ENCODE data around the gene MAP3K6.

Gene MAP3K6

GRCh38 chr1:27363766-27364695 lies 2.7 kb downstream of the MAP3K6 start:
- Histone ChIP-seq H3K4me3 (no peak overlapping the region), H4K20me1 (no peaks in the 10 kb centered on the region), H3K36me3 (no peaks in the 10 kb centered on the region), H3K4me2 (peak overlapping the region; percentile 98), H3K4me1 (peaks cover 67% of the 10 kb centered on the region), H3K27ac (no peak overlapping the region), H3K9ac (0 out of 2 replicates have a peak overlapping the region, but pooled peaks have one; percentile 3), H3K9me3 (no peaks in the 10 kb centered on the region), H3K27me3 (peaks cover 10% of the 10 kb centered on the region; the same call in 1 of the 2 replicates)
- TF ChIP-seq Cebpa-rat (IDR thresholded peaks at IDR 0.05), result no peak

- Histone ChIP-seq H3K9me3 (no peaks in the 10 kb centered on the region), H3K27me3 (peaks cover 10% of the 10 kb centered on the region; the same call in 1 of the 2 replicates), H4K20me1 (no peaks in the 10 kb centered on the region), H3K27ac (no peak overlapping the region), H3K4me1 (peaks cover 61% of the 10 kb centered on the region), H3K9ac (no peak overlapping the region), H3K4me3 (no peak overlapping the region), H3K36me3 (no peaks in the 10 kb centered on the region), H3K4me2 (peak overlapping the region; percentile 95; the same call in 1 of the 2 replicates)
- no peak for TF ChIP-seq Cebpa-rat (IDR thresholded peaks at IDR 0.05)
These were observed 5.2 kb downstream of the MAP3K6 start for GRCh38 chr1:27361553-27361952.

- H3K4me1 ChIP-seq, result peaks cover 64% of the 10 kb centered on the region
- TF ChIP-seq Cebpa-rat (IDR thresholded peaks at IDR 0.05), result no peak
- H3K4me2 ChIP-seq, result peak overlapping the region; percentile 95
- H3K9me3 ChIP-seq, result no peaks in the 10 kb centered on the region
- peak overlapping the region; percentile 67; the same call in 1 of the 2 replicates for H3K9ac ChIP-seq
- no peaks in the 10 kb centered on the region for H3K36me3 ChIP-seq
- peaks cover 10% of the 10 kb centered on the region; the same call in 1 of the 2 replicates for H3K27me3 ChIP-seq
- H3K27ac ChIP-seq, result no peak overlapping the region
- peak overlapping the region; percentile 70 for H3K4me3 ChIP-seq
- no peaks in the 10 kb centered on the region for H4K20me1 ChIP-seq
These were observed 5.7 kb downstream of the MAP3K6 start for GRCh38 chr1:27361044-27361402.

- Histone ChIP-seq H4K20me1 (no peaks in the 10 kb centered on the region), H3K9ac (peak overlapping the region; percentile 67), H3K27ac (no peak overlapping the region), H3K27me3 (peaks cover 10% of the 10 kb centered on the region; the same call in 1 of the 2 replicates), H3K4me3 (peak overlapping the region; percentile 70), H3K4me2 (peak overlapping the region; percentile 95), H3K9me3 (no peaks in the 10 kb centered on the region), H3K4me1 (peaks cover 70% of the 10 kb centered on the region), H3K36me3 (peaks cover 6% of the 10 kb centered on the region; the same call in 1 of the 2 replicates)
- no peak for TF ChIP-seq Cebpa-rat (IDR thresholded peaks at IDR 0.05)
These were observed 6.4 kb downstream of the MAP3K6 start for GRCh38 chr1:27360159-27361043.

GRCh38 chr1:27359822-27360158 lies 7.0 kb downstream of the MAP3K6 start:
- peak overlapping the region; percentile 95 for H3K4me2 ChIP-seq
- H3K27ac ChIP-seq, result no peak overlapping the region
- H3K36me3 ChIP-seq, result peaks cover 9% of the 10 kb centered on the region; the same call in 1 of the 2 replicates
- no peak for TF ChIP-seq Cebpa-rat (IDR thresholded peaks at IDR 0.05)
- H3K4me1 ChIP-seq, result peaks cover 65% of the 10 kb centered on the region
- 0 out of 2 replicates have a peak overlapping the region, but pooled peaks have one; percentile 3 for H3K9ac ChIP-seq
- H3K4me3 ChIP-seq, result peak overlapping the region; percentile 70; the same call in 1 of the 2 replicates
- H4K20me1 ChIP-seq, result no peaks in the 10 kb centered on the region
- H3K9me3 ChIP-seq, result no peaks in the 10 kb centered on the region
- H3K27me3 ChIP-seq, result peaks cover 10% of the 10 kb centered on the region; the same call in 1 of the 2 replicates

GRCh38 chr1:27358928-27359313 lies 7.8 kb downstream of the MAP3K6 start:
- no peak overlapping the region for H3K9ac ChIP-seq
- no peak overlapping the region for H3K4me2 ChIP-seq
- no peaks in the 10 kb centered on the region for H4K20me1 ChIP-seq
- no peak overlapping the region for H3K27ac ChIP-seq
- no peaks in the 10 kb centered on the region for H3K9me3 ChIP-seq
- no peak overlapping the region for H3K4me3 ChIP-seq
- H3K36me3 ChIP-seq, result peaks cover 9% of the 10 kb centered on the region; the same call in 1 of the 2 replicates
- peaks cover 56% of the 10 kb centered on the region for H3K4me1 ChIP-seq
- no peak for TF ChIP-seq Cebpa-rat (IDR thresholded peaks at IDR 0.05)
- H3K27me3 ChIP-seq, result peaks cover 10% of the 10 kb centered on the region; the same call in 1 of the 2 replicates

GRCh38 chr1:27358038-27358927 lies 8.5 kb downstream of the MAP3K6 start:
- Histone ChIP-seq H3K27ac (no peak overlapping the region), H3K9me3 (no peaks in the 10 kb centered on the region), H3K4me2 (peak overlapping the region; percentile 94), H3K36me3 (peaks cover 12% of the 10 kb centered on the region), H3K9ac (no peak overlapping the region), H3K4me3 (no peak overlapping the region), H4K20me1 (no peaks in the 10 kb centered on the region), H3K4me1 (peaks cover 50% of the 10 kb centered on the region), H3K27me3 (peaks cover 10% of the 10 kb centered on the region; the same call in 1 of the 2 replicates)
- no peak for TF ChIP-seq Cebpa-rat (IDR thresholded peaks at IDR 0.05)

- no peaks in the 10 kb centered on the region for H3K9me3 ChIP-seq
- H3K36me3 ChIP-seq, result peaks cover 18% of the 10 kb centered on the region
- no peak for TF ChIP-seq Cebpa-rat (IDR thresholded peaks at IDR 0.05)
These were observed 9.3 kb downstream of the MAP3K6 start for GRCh38 chr1:27357281-27358037.

More at GRCh38 chr1:27357281-27358037, 9.3 kb downstream of the MAP3K6 start:
- Histone ChIP-seq H3K27me3 (peaks cover 10% of the 10 kb centered on the region; the same call in 1 of the 2 replicates), H3K9ac (peak overlapping the region; percentile 50; the same call in 1 of the 2 replicates), H3K4me2 (peak overlapping the region; percentile 94), H3K27ac (peak overlapping the region; percentile 42; the same call in 1 of the 2 replicates), H3K4me1 (peaks cover 49% of the 10 kb centered on the region), H3K4me3 (peak overlapping the region; percentile 57), H4K20me1 (no peaks in the 10 kb centered on the region)

Measured in BLaER1 (cell line).